DLD1 (cell line): ENCODE measurements around the gene CAMKMT.
"Not testable (repeated sequence)": the region's sequence is repeated elsewhere in the genome, so short reads cannot be mapped to it uniquely, and the experiment has no call there.

ENCODE experiments used
- in situ Hi-C: cut with HindIII; loops from 2 replicates; pipeline ENCODE4 v1.10.0; 2017; ENCODE audit warnings: low sequenced_read_pairs

Gene CAMKMT

GRCh38 chr2:44579837-44580230 is 218.1 kb downstream of the CAMKMT start:
- in situ Hi-C loops: no loop called here

GRCh38 chr2:44580875-44581515 is 219.2 kb downstream of the CAMKMT start:
- in situ Hi-C loops: no loop called here

DNA sequence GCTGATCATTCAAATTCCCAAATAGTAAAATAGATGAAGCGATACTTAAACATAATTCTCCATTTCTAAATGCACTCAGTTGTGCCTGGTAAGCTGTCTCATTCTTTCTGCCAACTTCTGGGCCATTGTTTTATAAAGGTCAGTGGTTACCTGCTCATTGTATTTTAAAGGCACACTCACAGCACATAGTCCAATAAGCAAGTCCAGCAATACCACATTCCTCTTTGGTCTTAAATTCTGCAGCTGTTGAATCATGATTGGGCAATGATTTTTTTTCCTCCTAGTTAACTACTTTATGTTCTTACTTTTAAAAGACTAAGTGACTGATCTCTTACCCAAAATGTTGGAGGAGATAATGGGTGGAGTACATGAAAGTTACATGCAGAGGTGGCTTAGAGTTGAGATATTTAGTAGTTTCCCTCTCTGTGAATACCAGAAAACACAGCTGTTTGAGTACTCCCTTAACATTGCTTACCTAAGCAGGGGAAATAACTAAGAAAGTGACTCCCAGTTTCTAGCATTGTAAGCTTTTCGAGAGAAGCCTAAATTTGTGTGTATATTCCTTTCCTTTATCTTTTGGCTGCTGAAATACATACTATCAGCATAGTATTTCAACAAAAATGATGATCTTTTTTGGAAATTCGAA is 220.7 kb downstream of the CAMKMT start:
- in situ Hi-C loops: no loop called here

- in situ Hi-C loops: not testable (repeated sequence)
Measured at GRCh38 chr2:44595615-44596014, 233.9 kb downstream of the CAMKMT start.

DNA sequence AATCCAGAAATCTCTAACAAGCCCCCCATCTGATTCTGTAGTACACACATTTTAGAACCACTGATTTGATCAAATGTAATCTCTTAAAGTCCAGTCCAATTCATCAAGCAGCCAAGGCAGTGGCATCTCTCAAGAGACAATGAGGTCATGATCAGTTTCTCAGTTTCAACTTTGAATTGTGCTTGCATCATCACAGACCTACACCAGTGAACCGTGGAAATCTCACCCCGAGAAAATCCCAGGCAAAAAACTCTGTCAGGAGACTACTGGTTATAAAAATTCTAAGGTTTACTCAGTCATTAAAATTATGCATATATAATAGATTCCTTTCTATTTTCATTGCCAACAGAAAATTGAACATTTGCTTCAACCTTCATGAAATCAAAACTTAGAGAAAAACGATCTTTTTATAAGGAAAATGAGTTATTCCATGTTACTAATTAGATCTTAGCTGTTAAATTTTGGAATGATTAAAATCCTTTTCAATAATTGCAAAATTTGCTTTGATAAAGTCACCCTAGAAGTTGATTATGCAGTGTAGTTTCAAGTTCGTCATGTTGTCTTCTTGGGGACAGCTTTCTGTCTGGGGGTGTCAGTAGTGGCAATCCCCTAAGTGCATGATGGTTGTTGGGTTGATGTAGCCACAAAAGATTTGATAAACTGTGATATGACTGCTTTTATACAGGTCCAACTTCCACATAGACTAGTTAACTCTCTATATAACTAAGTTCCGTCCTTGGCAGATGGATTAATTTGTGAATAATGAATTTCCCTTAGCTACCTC is 235.0 kb downstream of the CAMKMT start:
- in situ Hi-C loops: no loop called here

GRCh38 chr2:44598330-44599119 is 236.8 kb downstream of the CAMKMT start:
- in situ Hi-C loops: no loop called here

GRCh38 chr2:44599130-44599529 is 237.4 kb downstream of the CAMKMT start:
- in situ Hi-C loops: no loop called here

- in situ Hi-C loops: no loop called here
Measured at GRCh38 chr2:44602446-44602845, 240.7 kb downstream of the CAMKMT start.

DNA sequence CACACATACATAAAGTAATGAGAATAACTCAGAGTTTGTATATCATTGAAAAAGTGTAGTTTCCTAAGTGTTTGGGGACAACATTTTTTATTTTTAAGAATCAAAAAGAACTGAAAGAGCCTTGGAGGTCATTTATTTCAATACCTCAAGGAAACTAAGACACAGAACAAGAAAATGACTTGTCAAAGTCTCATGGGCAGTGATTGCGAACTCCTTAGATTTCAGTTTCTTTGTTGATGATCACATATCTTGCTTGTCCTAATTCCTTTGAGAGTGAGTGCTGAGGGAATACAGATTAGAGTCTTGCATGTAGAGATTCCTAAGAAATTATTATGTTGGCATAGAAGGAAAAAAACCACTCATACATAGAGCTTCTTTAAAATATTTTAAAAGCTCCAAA is 243.8 kb downstream of the CAMKMT start:
- in situ Hi-C loops: no loop called here

DNA sequence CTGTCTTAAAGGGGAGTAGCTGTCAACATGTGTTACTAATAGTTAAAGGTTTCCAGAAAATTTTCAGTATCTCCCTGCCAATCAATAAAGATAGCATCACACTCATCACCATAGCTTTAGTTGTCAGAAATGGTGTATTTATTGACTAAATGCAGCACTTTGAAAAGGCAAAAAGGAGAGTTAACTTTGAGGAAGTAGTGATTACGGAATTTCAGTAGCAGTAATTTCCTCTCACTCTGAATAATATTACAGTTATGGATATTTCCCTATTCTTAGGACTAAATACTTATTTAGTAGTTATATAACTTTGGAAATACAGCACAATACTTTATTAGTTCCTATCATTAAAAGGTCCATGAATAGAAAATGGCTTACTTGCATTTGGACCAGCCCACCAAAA is 250.5 kb downstream of the CAMKMT start:
- in situ Hi-C loops: no loop called here

DNA sequence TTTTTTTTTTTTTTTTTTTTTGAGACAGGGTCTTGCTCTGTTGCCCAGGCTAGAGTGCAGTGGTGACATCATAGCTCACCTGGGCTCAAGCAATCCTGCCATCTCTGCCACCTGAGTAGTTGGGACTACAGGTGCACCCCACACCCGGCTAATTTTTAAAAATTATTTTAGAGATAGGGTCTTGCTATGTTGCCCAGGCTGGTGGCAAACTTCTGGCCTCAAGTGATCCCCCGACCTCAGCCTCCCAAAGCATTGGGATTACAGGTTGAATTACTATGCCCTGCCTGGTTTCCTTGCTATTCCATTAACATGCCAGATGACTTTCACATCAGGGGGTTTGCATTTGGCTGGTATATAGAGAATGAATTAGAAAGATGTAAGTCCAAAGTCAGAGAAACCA is 253.2 kb downstream of the CAMKMT start:
- in situ Hi-C loops: no loop called here

GRCh38 chr2:44615950-44616518 is 254.3 kb downstream of the CAMKMT start:
- in situ Hi-C loops: no loop called here

GRCh38 chr2:44616667-44617155 is 255.0 kb downstream of the CAMKMT start:
- in situ Hi-C loops: no loop called here

DNA sequence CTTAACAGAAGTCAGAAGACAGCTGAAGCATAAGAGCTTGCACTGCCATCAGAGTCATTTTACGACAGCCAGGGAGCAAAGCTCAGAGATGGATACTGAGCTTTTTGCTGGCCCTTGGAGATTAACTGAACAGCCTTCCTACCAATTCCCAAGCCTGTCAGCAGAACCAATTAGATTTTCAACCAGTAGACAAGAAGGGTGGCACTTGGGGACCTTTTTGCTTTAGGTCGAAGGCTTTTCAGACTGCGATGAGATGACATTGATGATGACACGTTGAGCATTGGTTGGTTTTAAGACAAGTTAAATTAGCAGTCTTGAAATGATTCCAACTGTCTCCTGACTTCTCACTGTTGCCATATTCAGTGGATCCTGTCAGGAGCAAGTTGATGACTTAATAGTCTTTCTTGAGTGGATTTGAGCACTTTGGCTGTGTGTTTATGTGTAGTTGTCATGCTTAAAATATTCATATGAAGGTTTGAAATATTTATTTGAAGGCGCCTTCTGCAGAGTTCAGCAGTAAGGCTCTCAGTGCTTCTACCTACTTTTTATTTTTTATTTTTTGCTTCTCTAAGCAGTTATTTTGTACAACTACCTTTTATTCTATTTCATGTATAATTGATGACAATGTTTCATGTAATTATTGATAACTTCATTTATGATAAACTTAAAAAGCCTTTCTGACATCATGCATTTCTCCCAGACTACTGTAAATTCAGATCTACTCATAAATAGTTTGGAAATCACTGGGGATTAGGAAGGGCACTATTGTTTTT is 256.7 kb downstream of the CAMKMT start:
- in situ Hi-C loops: no loop called here

GRCh38 chr2:44620189-44620990 is 258.6 kb downstream of the CAMKMT start:
- in situ Hi-C loops: no loop called here

DNA sequence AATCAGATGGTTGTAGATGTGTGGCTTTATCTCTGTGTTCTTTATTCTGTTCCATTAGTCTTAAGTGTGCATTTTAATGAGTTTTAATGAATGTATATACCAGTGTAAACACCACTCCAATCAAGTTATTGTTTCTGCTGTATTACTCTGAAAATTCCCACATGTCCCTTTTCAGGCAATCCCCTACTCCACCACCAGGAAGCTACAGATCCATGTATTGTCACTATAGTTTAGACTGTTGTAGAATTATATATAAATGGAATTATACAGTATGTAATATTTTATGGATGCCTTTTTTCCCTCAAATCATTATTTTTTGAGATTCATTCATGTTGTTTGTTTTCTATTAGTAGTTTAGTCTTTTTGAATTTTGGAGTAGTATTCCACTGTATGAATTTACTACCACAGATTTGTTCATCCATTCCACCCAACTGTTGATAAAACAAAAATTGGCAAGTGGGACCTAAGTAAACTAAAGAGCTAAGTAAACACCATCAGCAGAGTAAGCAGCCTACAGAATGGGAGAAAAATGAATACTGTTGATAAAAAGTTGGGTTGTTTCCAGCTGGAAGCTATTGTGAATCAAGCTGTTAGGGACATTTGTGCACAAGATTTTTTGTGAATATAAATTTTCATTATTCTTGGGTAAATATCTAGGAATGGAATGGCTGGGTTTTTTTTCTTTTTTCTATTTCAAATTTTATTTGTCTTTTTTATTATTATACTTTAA is 262.0 kb downstream of the CAMKMT start:
- in situ Hi-C loops: no loop called here

DNA sequence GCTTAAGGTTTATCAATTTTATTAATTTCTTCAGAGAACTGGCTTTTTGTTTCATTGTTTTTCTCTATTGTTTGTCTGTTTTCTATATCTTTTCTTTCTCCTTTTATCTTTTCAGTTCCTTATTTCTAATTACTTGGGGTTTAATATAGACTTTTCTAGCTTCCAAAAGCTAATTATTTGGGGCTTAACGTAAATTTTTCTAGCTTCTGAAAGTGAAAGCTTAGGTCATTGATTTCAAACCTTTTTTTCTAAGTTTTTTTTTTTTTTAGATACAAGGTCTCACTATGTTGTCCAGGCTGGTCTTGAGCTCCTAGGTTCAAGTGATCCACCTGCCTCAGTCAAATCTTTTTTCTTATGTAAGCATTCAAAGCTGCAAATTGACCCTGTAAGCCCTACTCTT is 266.6 kb downstream of the CAMKMT start:
- in situ Hi-C loops: no loop called here

GRCh38 chr2:44632931-44633689 is 271.4 kb downstream of the CAMKMT start:
- in situ Hi-C loops: no loop called here
